ENCODE results near the gene PRDM16.

Gene PRDM16

GRCh38 chr1:3028531-3029282 lies 40.3 kb upstream of the PRDM16 start:
- Histone ChIP-seq H3K4me1 (ENCODE audit: insufficient read depth, low read length) (no peaks in the 10 kb centered on the region), H3K9ac (ENCODE audit: low read depth, low read length) (no peak overlapping the region), H3K36me3 (ENCODE audit: insufficient read depth, low read length) (no peaks in the 10 kb centered on the region), H3K9me3 (ENCODE audit: control insufficient read depth, insufficient read depth, low read length) (no peaks in the 10 kb centered on the region)

- H3K4me1 ChIP-seq (ENCODE audit: insufficient read depth, low read length) = no peaks in the 10 kb centered on the region
- no peak overlapping the region for H3K9ac ChIP-seq (ENCODE audit: low read depth, low read length)
- H3K36me3 ChIP-seq (ENCODE audit: insufficient read depth, low read length) = no peaks in the 10 kb centered on the region
- no peaks in the 10 kb centered on the region for H3K9me3 ChIP-seq (ENCODE audit: control insufficient read depth, insufficient read depth, low read length)
Observed at GRCh38 chr1:3029481-3029961, 39.5 kb upstream of the PRDM16 start.

- Histone ChIP-seq H3K4me1 (ENCODE audit: insufficient read depth, low read length) (no peaks in the 10 kb centered on the region), H3K9ac (ENCODE audit: low read depth, low read length) (no peak overlapping the region), H3K9me3 (ENCODE audit: control insufficient read depth, insufficient read depth, low read length) (no peaks in the 10 kb centered on the region), H3K36me3 (ENCODE audit: insufficient read depth, low read length) (no peaks in the 10 kb centered on the region)
Observed at GRCh38 chr1:3029991-3030662, 38.9 kb upstream of the PRDM16 start.

- Histone ChIP-seq H3K4me1 (ENCODE audit: insufficient read depth, low read length) (no peaks in the 10 kb centered on the region), H3K9ac (ENCODE audit: low read depth, low read length) (no peak overlapping the region), H3K9me3 (ENCODE audit: control insufficient read depth, insufficient read depth, low read length) (no peaks in the 10 kb centered on the region), H3K36me3 (ENCODE audit: insufficient read depth, low read length) (no peaks in the 10 kb centered on the region)
Observed at GRCh38 chr1:3030663-3031381, 38.2 kb upstream of the PRDM16 start.

GRCh38 chr1:3031401-3032221 lies 37.4 kb upstream of the PRDM16 start:
- Histone ChIP-seq H3K4me1 (ENCODE audit: insufficient read depth, low read length) (no peaks in the 10 kb centered on the region), H3K9ac (ENCODE audit: low read depth, low read length) (no peak overlapping the region), H3K9me3 (ENCODE audit: control insufficient read depth, insufficient read depth, low read length) (no peaks in the 10 kb centered on the region), H3K36me3 (ENCODE audit: insufficient read depth, low read length) (no peaks in the 10 kb centered on the region)

- H3K36me3 ChIP-seq (ENCODE audit: insufficient read depth, low read length) = no peaks in the 10 kb centered on the region
- no peaks in the 10 kb centered on the region for H3K4me1 ChIP-seq (ENCODE audit: insufficient read depth, low read length)
- H3K9ac ChIP-seq (ENCODE audit: low read depth, low read length) = no peak overlapping the region
- H3K9me3 ChIP-seq (ENCODE audit: control insufficient read depth, insufficient read depth, low read length) = no peaks in the 10 kb centered on the region
Observed at GRCh38 chr1:3032371-3033039, 36.5 kb upstream of the PRDM16 start.

- H3K4me1 ChIP-seq (ENCODE audit: insufficient read depth, low read length) = no peaks in the 10 kb centered on the region
Observed at GRCh38 chr1:3033040-3033789, 35.8 kb upstream of the PRDM16 start.

GRCh38 chr1:3033790-3034090 lies 35.3 kb upstream of the PRDM16 start:
- no peaks in the 10 kb centered on the region for H3K36me3 ChIP-seq (ENCODE audit: insufficient read depth, low read length)
- no peaks in the 10 kb centered on the region for H3K9me3 ChIP-seq (ENCODE audit: control insufficient read depth, insufficient read depth, low read length)
- no peak overlapping the region for H3K9ac ChIP-seq (ENCODE audit: low read depth, low read length)
- no peaks in the 10 kb centered on the region for H3K4me1 ChIP-seq (ENCODE audit: insufficient read depth, low read length)

More at GRCh38 chr1:3033040-3033789, 35.8 kb upstream of the PRDM16 start:
- H3K36me3 ChIP-seq (ENCODE audit: insufficient read depth, low read length) = no peaks in the 10 kb centered on the region
- H3K9me3 ChIP-seq (ENCODE audit: control insufficient read depth, insufficient read depth, low read length) = no peaks in the 10 kb centered on the region
- H3K9ac ChIP-seq (ENCODE audit: low read depth, low read length) = no peak overlapping the region

GRCh38 chr1:3034162-3034561 lies 34.8 kb upstream of the PRDM16 start:
- Histone ChIP-seq H3K4me1 (ENCODE audit: insufficient read depth, low read length) (no peaks in the 10 kb centered on the region), H3K9me3 (ENCODE audit: control insufficient read depth, insufficient read depth, low read length) (no peaks in the 10 kb centered on the region), H3K9ac (ENCODE audit: low read depth, low read length) (no peak overlapping the region), H3K36me3 (ENCODE audit: insufficient read depth, low read length) (no peaks in the 10 kb centered on the region)

GRCh38 chr1:3034728-3035562 lies 34.1 kb upstream of the PRDM16 start:
- no peaks in the 10 kb centered on the region for H3K36me3 ChIP-seq (ENCODE audit: insufficient read depth, low read length)
- no peaks in the 10 kb centered on the region for H3K9me3 ChIP-seq (ENCODE audit: control insufficient read depth, insufficient read depth, low read length)
- H3K9ac ChIP-seq (ENCODE audit: low read depth, low read length) = no peak overlapping the region
- H3K4me1 ChIP-seq (ENCODE audit: insufficient read depth, low read length) = no peaks in the 10 kb centered on the region

GRCh38 chr1:3035563-3036446 lies 33.2 kb upstream of the PRDM16 start:
- Histone ChIP-seq H3K9ac (ENCODE audit: low read depth, low read length) (no peak overlapping the region), H3K9me3 (ENCODE audit: control insufficient read depth, insufficient read depth, low read length) (no peaks in the 10 kb centered on the region), H3K36me3 (ENCODE audit: insufficient read depth, low read length) (no peaks in the 10 kb centered on the region), H3K4me1 (ENCODE audit: insufficient read depth, low read length) (no peaks in the 10 kb centered on the region)
